Mesenteric fat pad (tissue), 1 donor: ENCODE results near the gene CD38. TPM values are rescaled to one million over a fixed set of nuclear protein-coding genes. Genes with fewer than 3 reads are reported as not detected.
"Not testable (repeated sequence)": the region's sequence is repeated elsewhere in the genome, so short reads cannot be mapped to it uniquely, and the experiment has no call there.

ENCODE experiments used
- DNase-seq: peaks from one replicate; pipeline ENCODE4 v3.0.0-alpha.2; 2020; ENCODE audit warnings: low spot score
- total RNA-seq: library from RNA; stranded (reverse); fragmentation: NEBNext Ultra II Directional; extraction: Animal tissue kit (Norgen Biotek cat#: 25700); gene quantifications from one replicate; pipeline ENCODE4 v1.2.1, GENCODE V29; 2021
- donor health status: DM: yes; HTN: yes; CAD: no.

Gene CD38
- total RNA-seq, 1 donor from 2014 or later = 30.4 TPM

DNA sequence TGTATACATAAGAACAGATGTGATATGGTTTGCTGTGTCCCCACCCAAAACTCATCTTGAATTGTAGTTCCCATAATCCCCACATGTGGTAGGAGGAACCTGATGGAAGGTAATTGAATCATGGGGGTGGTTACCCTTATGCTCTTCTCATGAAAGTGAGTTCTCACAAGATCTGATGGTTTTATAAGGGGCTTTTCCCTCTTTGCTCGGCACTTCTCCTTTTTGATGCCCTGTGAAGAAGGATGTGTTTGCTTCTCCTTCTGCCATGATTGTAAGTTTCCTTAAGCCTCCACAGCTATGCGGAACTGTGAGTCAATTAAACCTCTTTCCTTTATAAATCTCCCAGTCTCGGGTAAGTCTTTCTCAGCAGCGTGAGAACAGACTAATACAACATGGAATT, 83.1 kb downstream of the CD38 start:
- DNase-seq = not testable (repeated sequence)

DNA sequence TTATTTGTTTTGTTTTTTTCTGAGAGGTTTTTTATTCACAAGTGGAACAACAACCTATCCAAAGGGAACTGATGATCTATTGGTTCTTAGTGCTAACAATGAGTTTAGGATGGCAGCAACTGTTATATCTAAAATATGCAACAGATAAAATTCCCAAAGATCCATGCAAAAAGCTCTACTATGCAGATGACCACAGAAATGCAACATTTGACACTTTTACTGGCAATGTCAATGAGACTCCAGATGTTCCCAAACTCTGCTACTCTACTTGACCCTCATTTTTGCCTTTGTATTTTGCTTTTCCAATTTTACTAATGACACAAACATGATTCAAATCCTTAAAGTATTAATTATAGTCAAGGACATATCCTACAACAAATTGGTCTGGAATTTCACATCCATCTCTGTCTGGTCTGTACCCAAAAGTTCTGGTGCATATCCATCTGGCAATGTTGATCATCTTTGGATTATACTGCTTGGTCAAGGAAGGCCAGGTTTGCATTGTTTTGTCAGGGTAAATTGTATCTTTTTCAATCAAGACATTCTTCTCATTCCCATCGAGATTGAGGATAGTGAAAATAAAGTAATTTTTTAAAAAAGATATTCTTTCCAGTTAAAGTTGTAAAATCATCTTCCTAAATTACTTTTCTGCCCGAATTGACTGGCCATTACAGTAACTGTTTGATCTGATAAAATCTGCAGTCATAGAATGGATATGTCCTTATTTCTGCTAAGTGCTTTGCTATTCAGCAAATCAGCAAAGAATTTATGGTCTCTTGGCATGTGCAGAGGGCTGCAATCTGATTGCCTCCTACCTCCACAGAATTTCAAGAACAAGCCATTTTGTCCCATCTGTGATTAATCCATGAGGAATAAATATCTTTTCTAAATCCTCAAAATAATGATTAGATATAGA, 86.8 kb downstream of the CD38 start:
- DNase-seq = no peak

DNA sequence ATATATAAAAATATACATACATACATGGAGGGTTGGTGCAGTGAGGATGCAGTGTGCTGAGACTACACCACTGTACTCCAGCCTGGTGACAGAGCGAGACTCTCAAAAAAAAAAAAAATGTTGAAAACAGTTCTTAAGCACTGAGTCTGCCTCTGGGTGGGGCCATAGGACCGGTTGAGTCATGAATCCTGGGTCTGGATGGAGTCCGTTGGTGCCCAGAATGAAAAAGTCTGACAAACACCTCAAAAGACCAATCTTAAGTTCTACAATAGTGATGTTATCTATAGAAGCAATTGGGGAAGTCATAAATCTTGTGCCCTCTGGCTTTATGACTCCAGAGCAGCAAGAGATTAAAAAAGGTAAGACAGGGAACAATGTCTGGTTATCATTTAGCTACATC, 90.0 kb downstream of the CD38 start:
- DNase-seq = no peak

DNA sequence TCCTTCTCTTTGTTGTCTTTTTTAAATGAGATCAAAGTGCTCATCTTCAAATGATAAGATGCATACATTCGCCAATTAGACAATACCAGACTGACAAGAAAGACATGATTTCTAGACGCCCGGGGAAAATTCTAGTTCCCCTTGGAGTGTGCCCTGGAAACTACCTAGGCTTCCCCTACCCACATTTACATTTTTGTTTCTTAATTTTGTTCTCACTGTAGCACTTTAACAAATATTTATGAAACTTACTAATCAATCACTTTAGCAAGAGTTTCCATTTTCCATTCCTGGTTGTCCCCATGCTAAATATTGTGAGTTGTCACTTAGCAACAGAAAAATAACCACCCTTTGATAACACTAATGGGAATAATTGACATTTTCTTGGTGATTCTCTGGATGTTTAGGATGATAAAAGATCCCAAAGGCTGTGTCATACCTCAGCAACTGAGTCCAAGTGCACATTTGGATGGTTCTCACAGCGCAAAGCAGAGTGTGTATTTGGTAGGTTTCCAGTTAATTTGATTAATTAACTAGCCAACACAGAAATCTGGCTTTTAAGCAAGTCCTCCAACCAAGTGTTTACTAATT, 90.8 kb downstream of the CD38 start:
- DNase-seq = no peak

DNA sequence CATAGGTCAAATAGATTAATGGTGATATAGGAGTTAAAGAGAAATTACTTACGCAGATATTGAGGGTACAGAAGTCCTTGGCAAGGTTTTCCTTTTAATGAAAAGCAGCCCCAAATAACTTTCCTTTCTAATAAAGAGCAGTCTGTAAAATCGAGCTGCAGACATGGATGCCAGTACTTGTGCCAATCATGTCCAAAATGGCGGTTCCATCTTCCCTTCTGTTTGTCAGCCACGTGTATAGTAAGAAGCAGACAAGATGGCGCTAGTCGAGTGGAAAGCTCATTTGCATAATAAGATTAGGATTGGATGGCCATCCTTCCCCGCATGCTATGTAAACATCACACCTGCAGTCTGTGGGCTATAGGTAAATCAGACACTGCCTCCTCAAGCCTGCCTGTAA, 92.0 kb downstream of the CD38 start:
- DNase-seq = no peak

DNA sequence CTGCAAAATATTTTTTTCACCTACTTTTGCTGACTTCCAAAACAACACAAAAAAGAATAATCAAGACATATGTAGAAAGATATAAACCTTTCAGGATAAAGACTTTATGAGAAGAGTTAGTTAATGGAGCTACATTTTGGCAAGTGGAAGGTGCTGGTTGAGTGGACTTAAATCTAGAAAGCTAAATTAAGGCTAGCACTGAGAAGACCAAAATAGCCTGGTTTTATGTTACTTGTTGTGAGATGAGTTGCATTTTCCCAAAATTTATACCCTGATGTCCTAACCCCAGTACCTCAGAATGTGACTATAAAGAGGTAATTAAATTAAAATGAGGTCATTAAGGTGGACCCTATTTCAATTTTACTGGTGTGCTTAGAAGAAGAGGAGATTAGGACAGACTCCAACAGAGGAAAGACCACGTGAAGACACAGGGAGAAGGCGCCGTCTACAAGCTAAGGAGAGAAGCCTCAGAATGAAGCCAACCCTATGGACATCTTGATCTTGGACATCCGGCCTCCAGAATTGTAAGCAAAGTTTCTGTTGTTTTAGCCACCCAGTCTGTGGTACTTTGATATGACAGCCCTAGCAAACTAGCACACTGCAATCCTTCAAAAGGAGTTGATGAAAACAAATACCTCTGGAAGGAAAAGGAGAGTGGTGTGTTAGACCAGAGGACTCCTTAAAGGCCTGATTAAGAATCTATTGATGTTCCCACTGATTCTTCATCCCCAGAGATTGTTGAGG, 93.0 kb downstream of the CD38 start:
- no peak for DNase-seq

DNA sequence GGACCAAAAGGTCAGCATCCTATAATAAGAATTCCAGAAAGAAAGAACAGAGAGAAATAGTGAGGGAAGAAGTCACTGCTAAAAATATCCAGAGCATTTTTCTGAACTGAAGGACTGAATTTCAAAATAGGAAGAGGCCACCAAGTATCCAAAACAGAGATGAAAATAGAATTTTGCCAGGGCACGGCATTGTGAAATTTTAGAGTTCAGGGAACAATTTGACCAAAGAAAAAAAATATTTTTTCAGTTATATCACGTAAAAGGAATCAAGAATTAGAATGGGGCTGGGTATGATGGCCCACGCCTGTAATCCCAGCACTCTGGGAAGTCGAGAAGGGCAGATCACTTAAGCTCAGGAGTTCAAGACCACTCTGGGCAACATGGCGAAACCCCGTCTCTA, 95.0 kb downstream of the CD38 start:
- DNase-seq = no peak

DNA sequence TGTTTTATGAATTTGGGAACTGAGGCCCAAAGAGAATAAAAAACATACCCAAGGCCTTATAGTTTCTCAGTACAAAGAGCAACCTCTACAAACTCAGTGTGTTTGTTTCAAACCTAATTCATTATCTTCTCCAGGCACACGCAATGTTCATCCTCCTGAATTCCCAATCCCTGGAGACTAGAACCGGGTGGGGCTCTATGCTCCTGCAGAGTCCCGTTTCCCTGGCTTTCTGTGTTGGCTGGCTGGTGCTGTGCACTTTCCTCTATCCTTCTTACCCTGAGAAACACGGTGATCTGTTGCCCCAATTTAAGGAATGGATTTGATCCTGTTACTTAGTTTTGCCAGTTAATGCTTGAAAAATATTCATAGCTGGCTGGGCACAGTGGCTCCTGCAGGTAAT, 96.5 kb downstream of the CD38 start:
- no peak for DNase-seq

DNA sequence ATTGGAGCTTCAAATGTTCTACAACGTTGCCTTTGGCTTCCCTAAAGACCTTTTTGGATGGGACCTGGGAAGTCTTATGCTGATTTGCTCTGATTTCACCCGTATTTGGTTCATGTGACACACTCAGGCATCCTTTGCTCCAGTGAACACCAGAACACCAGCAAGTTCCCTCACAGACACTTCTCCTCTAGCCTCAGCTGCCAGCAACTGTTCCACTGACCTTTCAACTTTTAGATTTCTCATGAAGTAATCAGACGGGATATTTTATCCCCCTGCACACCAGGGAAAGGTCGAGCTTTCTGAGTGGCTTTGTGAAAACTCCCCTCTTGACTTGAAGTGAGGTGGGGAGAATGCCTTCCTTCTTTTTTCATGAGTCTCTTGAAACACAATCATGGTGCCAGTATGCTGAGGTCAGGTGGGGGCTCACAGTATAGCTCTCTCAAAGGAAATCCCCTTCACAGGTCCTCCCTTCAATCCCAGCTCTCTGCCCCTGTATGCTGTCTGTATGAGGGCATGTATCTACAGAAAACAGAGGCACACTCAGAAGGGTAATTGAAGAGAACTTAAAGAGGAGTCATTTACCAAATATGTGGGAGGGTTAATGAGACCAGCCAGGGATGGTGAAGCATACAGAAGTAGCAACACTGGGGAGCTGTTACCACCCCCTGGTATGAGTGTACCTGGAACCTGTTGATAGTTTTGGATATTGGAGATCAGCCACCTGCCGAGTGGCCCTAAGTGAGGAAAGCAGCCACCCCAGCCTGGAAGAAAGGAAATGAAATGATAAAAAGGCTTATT, 97.7 kb downstream of the CD38 start:
- no peak for DNase-seq

DNA sequence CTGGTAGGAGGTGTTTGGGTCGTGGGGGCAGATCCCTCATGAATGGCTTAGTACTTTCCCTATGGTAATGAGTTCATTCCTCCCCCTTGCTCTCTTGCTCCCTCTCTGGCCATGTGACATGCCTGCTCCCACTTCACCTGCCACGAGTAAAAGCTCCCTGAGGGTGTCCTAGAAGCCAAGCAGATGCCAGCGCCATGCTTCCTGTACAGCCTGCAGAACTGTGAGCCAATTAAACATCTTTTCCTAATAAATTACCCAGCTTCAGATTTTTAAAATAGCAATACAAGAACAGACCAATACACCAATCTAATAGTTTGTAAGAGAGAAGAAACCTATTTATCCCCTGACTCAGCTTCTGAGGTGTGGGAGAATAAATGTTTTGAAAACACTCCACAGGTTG, 99.9 kb downstream of the CD38 start:
- DNase-seq = no peak

DNA sequence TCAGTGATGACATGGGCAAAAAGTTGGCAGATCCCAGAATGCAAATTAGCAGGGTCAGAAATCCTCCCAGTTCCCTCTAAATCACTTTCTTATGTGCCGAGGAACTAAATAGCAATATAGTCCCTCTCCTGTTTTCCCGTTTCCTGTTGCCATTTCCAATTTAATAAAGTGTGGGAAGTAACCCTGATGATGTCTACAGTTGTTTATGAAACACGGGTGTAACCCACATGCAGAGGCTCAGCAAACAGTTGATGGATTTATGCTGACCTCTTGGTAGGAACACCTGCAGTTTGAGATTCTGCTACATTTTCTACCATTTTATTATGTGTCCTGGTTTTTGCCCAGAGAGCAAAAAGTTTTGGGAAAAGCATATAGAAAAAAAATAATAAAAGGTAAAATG, 103.7 kb downstream of the CD38 start:
- no peak for DNase-seq

DNA sequence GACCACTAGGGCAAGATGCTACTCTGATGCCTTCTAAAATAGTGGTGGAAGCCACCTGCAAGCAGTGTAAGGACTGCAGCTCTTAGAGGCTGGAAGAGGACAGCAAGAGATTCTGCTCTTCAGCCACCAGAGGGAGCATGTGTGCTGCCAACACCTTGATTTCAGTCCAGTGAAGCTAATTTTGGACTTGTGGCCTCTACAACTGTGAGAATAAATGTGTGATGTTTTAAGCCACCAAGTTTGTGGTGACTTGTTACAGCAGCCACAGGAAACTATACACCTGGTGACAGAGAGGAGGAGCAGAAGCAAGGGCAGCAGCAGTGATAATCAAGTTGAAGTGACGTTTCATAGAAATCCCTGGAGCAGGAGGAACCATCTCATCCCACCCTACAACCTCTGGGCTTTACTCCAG, 104.6 kb downstream of the CD38 start:
- no peak for DNase-seq

DNA sequence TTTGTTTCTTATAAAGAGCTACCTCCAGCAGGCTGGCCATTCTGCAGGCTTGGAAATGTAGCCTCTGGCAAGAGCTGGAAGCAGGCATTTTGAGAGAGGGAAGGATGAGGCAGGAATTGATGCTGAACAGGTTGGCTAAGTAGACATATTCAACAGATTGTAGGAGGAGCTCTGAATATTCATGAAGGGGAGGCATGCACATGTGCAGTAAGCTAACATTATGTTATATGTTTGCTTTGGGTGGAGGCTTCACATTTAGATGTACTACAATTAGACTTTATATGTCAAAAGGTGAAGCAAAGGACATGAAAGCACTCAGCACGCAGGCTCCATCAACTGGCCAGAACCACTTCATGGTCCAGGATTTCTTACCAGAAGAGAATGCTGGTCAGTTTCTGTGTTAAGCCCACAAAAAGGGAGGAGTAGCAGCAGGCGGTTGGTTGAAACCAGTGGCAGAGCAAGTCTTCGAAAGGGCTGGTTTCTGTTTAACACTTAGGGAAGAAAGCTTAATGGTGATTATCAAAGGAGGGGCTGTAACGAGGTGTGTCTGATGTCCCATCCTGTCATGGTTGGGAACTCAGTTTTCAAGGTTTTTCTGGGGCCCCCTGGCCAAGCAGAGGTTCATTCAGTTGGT, 105.6 kb downstream of the CD38 start:
- no peak for DNase-seq

DNA sequence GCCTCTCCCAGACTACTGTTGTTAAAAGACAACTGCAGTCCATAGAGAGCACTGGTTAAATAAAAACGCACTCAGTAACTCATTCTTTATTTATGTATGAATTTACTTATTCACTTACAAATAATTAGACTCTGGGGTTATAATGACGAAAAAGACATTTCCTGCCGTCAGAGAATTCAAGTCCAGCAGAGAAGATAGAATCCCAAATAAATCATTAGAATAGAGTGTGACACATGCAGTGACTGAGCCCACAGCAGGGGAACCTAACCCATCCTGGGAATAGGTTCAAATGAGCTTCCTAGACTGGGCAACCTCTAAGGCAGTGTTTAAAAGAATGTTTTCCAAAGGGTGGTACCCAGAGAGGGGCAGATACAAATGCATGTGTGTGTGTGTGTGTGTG, 106.5 kb downstream of the CD38 start:
- no peak for DNase-seq

DNA sequence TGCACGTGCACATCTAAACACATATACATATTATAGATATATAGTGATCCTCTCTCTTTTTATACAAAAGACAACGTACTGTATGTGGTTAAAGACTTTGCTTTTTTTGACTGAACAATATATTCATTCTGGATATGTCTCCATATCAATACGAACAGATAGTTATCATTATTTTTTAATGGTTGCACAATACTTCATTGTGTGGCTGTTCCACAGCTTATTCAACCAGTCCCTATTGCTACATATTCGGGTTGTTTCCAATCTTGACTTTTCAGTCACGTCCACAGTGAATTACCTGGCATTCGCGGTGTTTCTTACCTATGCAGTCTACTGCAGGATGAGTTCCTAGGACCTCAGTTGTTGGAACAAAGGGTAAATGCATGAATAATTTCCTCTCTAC, 107.3 kb downstream of the CD38 start:
- DNase-seq = no peak

DNA sequence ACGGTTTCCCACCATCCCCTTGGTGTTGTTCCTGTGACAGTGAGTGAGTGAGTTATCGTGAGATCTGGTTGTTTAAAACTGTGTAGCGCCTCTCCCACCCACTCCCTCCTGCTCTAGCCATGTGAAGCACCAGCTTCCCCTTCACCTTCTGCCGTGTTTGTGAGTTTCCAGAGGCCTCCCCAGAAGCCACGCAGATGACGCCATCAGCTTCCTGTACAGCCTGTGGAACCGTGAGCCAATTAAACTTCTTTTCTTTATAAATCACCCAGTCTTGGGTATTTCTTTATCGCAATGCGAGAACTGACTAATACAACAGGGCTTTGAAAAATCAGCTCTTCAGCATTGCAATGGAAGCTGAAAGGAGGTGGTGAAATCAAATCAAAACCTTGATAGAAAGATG, 110.4 kb downstream of the CD38 start:
- no peak for DNase-seq

DNA sequence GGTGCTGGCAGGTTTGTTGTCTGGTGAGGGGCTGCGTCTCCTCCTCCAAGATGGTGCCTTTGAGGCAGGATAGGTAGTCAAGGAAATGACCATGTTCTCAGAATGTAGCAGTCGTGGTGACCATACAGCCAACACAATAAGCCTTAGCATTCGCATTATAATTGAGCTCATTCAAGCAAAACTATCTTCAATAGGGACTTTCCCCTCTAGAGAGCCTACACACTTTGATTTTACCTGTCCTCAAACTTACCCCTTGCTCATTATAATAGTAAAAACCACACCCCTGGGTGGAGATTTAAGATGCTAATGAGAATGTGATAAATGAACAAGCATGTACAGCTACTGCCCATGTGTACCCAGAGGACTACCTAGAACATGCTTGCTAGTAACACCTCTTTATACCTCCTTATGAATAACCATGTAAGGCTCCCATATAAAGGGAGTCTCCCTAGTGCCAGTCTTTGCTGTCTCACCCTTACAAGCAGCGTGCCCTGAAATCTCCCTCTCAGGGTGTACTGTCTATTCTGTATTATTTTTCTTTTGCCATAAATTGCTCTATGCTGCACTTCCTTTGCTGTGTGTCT, 112.2 kb downstream of the CD38 start:
- DNase-seq = no peak

DNA sequence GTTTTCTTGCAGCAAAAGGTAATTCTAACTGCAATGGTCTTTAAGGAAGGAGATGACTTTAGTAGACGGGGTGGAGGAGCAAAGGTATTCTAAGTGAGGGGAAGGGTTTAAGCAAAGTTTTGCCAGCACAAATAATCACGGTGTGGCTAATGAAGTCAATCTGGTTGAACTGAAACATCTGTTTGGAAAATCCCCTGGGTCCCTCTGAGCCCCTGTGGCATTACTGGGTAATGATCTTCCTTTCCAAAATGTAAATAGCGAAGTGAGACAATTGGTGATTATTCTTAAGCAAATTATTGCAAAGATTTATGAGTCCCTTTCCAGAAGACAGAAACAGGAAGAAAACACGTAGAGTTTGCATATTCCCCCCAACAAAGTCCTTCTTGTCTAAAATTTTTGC, 113.2 kb downstream of the CD38 start:
- DNase-seq = no peak

DNA sequence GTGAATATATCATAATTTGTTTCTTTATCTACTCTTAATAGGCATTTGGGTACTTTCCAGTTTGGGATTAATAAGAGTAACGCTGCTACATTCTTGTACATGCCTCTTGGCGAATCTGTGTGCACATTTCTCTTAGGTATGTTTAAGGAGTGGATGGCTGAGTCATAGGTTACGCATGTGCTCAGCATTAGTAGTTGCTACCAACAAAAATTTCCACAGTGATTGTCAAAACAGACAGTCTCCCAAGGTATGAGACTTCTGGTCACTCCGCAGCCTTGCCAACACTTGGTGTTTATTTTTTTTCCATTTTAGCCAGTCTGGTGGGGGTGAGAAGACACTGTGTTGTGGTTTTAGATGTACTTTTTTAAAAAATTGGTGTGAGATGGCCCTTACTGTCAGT, 115.8 kb downstream of the CD38 start:
- no peak for DNase-seq

DNA sequence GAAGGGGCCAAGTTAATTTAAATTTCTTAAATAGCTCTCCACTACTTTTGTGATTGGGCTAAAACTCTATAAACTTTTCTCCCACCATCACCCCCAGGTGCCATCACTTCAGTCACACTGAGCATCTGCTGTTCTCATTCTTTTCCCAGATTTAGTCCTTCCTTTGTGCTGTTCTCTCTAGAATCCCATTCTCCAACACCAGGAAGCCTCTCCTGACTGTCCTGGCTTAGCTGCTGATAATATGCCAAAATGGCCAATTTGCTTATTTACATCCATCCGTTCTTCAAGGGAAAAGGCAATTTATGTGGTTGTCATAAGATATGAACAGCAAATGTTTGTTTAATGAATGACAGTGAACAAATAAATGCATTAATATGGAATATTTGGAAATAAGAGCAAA, 116.3 kb downstream of the CD38 start:
- DNase-seq = no peak
